Dermis microvascular lymphatic vessel endothelial cell (primary cell): Measurements from ENCODE around the gene IL25. TPM values are rescaled to one million over a fixed set of nuclear protein-coding genes. Genes with fewer than 3 reads are reported as not detected.
"Not testable (repeated sequence)": the region's sequence is repeated elsewhere in the genome, so short reads cannot be mapped to it uniquely, and the experiment has no call there.

Source experiments
- DNase-seq, 2 donors: peaks; one replicate each; pipeline versions ENCODE4 v3.0.0 to v3.0.0-alpha.2; 2010; ENCODE audit warnings: low read depth in 2 of 2
- total RNA-seq: library from RNA; depleted of rRNA; stranded (reverse); fragments of >200 nt; gene quantifications from 2 replicates; pipeline ENCODE4 v1.2.1, GENCODE V29; 2014

IL25 gene
- total RNA-seq, 1 donor from 2014 or later: not detected

GRCh38 chr14:23407516-23408306 is 35.1 kb downstream of the IL25 start, which contains the start of gene MYH6:
TSS of gene MYH6 (minus strand) at chr14:23408273. CDS start at chr14:23407223, 1,050 bp downstream.
- DNase-seq: no peak

GRCh38 chr14:23408307-23408630 is 35.7 kb downstream of the IL25 start:
- DNase-seq: no peak

- DNase-seq: no peak
Measured at GRCh38 chr14:23409475-23409874, 36.9 kb downstream of the IL25 start.

GRCh38 chr14:23409966-23410635 is 37.5 kb downstream of the IL25 start:
- DNase-seq: no peak

GRCh38 chr14:23411563-23412525 is 39.2 kb downstream of the IL25 start:
- DNase-seq: no peak

- DNase-seq: no peak
Measured at GRCh38 chr14:23413681-23414080, 41.1 kb downstream of the IL25 start.

GRCh38 chr14:23414254-23414653 is 41.6 kb downstream of the IL25 start:
- DNase-seq: no peak

GRCh38 chr14:23414906-23415820 is 42.6 kb downstream of the IL25 start:
- no peak for DNase-seq

GRCh38 chr14:23415821-23416778 is 43.5 kb downstream of the IL25 start:
- no peak for DNase-seq

- no peak for DNase-seq
Measured at GRCh38 chr14:23416801-23417200, 44.2 kb downstream of the IL25 start.

- DNase-seq: not testable (repeated sequence)
Measured at GRCh38 chr14:23417269-23417668, 44.7 kb downstream of the IL25 start.

GRCh38 chr14:23418021-23418420 is 45.4 kb downstream of the IL25 start:
- DNase-seq: no peak

- not testable (repeated sequence) for DNase-seq
Measured at GRCh38 chr14:23419646-23420045, 47.0 kb downstream of the IL25 start.

GRCh38 chr14:23421594-23421993 is 49.0 kb downstream of the IL25 start:
- no peak for DNase-seq

GRCh38 chr14:23423657-23424056 is 51.0 kb downstream of the IL25 start:
- DNase-seq: no peak

- no peak for DNase-seq
Measured at GRCh38 chr14:23425169-23425568, 52.6 kb downstream of the IL25 start.

GRCh38 chr14:23425798-23426197 is 53.2 kb downstream of the IL25 start:
- not testable (repeated sequence) for DNase-seq
